Peyer's patch (tissue), 4 donors: ENCODE data around the gene ZNF804A. TPM values are rescaled to one million over a fixed set of nuclear protein-coding genes. Genes with fewer than 3 reads are reported as not detected.
A peak's percentile ranks its signal among the peaks of the same experiment; 100 is the strongest.

Experiments
- DNase-seq, 3 donors: peaks; one replicate each; pipeline ENCODE4 v3.0.0-alpha.2; 2017 to 2019
- H3K27ac ChIP-seq, 4 donors: fragments of 200-600 bp; sonication (generic); one replicate each; pipeline ENCODE4 v1.5.1; 2016 to 2019
- H3K27me3 ChIP-seq, 2 donors: fragments of 200-600 bp; sonication (generic); one replicate each; pipeline ENCODE4 v1.5.1; 2019
- H3K36me3 ChIP-seq, 3 donors: fragments of 200-600 bp; sonication (generic); one replicate each; pipeline ENCODE4 v1.5.1; 2016 to 2019
- H3K4me1 ChIP-seq, 4 donors: fragments of 200-600 bp; sonication (generic); one replicate each; pipeline ENCODE4 v1.5.1; 2016 to 2019
- H3K4me3 ChIP-seq, 4 donors: fragments of 200-600 bp; sonication (generic); 1 replicate in 3 of 4; 2 replicates in 1 of 4; pipeline ENCODE4 v1.5.1; 2016 to 2019; ENCODE audit warnings: mild to moderate bottlenecking in 1 of 4
- H3K9me3 ChIP-seq, 4 donors: fragments of 200-600 bp; sonication (generic); one replicate each; pipeline ENCODE4 v1.5.1; 2016 to 2019; ENCODE audit warnings: mild to moderate bottlenecking in 1 of 4
- CTCF ChIP-seq, 6 experiments: fragments of 450-650 bp in 4 of 6; fragments of 200-600 bp in 2 of 6; sonication (generic) in 1 of 6; IDR thresholded peaks; one replicate each; pipeline ENCODE4 v1.5.1; 2017 to 2019; ENCODE audit warnings: antibody characterized with exemption in 6 of 6, mild to moderate bottlenecking in 3 of 6, moderate library complexity in 1 of 6
- POLR2A ChIP-seq, 2 donors: fragments of 450-650 bp; IDR thresholded peaks; one replicate each; pipeline ENCODE4 v1.5.1; 2017; ENCODE audit warnings: antibody characterized with exemption in 2 of 2, mild to moderate bottlenecking in 2 of 2, moderate library complexity in 2 of 2
- total RNA-seq, 4 donors: library from RNA; depleted of rRNA; stranded (reverse); fragments of >200 nt; gene quantifications; one replicate each; pipeline ENCODE4 v1.1.0, GENCODE V29; 2016

ZNF804A gene
- total RNA-seq, 4 donors from 2014 or later: 0.95 to 5.8 (median 2.3) TPM

GRCh38 chr2:184596819-184597411 is 1.4 kb upstream of the ZNF804A start:
- Histone ChIP-seq H3K36me3 (no peaks in the 10 kb centered on the region), H3K27ac (peak overlapping the region; percentile 67 to 86 (median 77)), H3K9me3 (no peaks in the 10 kb centered on the region), H3K4me1 (peaks cover 0 to 5% (median 0%) of the 10 kb centered on the region in 4 donors), H3K4me3 (peak overlapping the region; percentile 51 to 81 (median 66)), H3K27me3 (peaks cover 0 to 7% of the 10 kb centered on the region in 2 donors)
- TF ChIP-seq POLR2A (IDR thresholded peaks at IDR 0.05) (no peak), CTCF (IDR thresholded peaks at IDR 0.05) (peak in 1 of 6 experiments; percentile 7)
- DNase-seq: no peak

- peaks cover 0 to 5% (median 0%) of the 10 kb centered on the region in 4 donors for H3K4me1 ChIP-seq
- peak overlapping the region; percentile 51 to 81 (median 66) for H3K4me3 ChIP-seq
- DNase-seq: peak; percentile 29 to 60 (median 52)
- H3K36me3 ChIP-seq: no peaks in the 10 kb centered on the region
- peak overlapping the region; percentile 67 to 86 (median 77) for H3K27ac ChIP-seq
- no peaks in the 10 kb centered on the region for H3K9me3 ChIP-seq
- TF ChIP-seq POLR2A (IDR thresholded peaks at IDR 0.05) (no peak), CTCF (IDR thresholded peaks at IDR 0.05) (no peak)
- peaks cover 0 to 7% of the 10 kb centered on the region in 2 donors for H3K27me3 ChIP-seq
Measured at GRCh38 chr2:184597571-184597991, 748 bp upstream of the ZNF804A start.

- peaks cover 0 to 7% of the 10 kb centered on the region in 2 donors for H3K27me3 ChIP-seq
- H3K27ac ChIP-seq: peak overlapping the region; percentile 67 to 86 (median 77)
- H3K36me3 ChIP-seq: no peaks in the 10 kb centered on the region
- TF ChIP-seq CTCF (IDR thresholded peaks at IDR 0.05): no peak
- DNase-seq: no peak
- no peaks in the 10 kb centered on the region for H3K9me3 ChIP-seq
- peaks cover 0 to 5% (median 0%) of the 10 kb centered on the region in 4 donors for H3K4me1 ChIP-seq
- H3K4me3 ChIP-seq: peak overlapping the region; percentile 51 to 81 (median 66)
Measured at GRCh38 chr2:184598002-184598315, 370 bp upstream of the ZNF804A start.

GRCh38 chr2:184599054-184599871 is 934 bp downstream of the ZNF804A start:
- peak in 2 of 3 donors; percentile 41 to 55 for DNase-seq
- TF ChIP-seq CTCF (IDR thresholded peaks at IDR 0.05): peak in 2 of 6 experiments; percentile 4 to 8
- TF ChIP-seq POLR2A (IDR thresholded peaks at IDR 0.05): no peak
- peak overlapping the region; percentile 51 to 81 (median 66) for H3K4me3 ChIP-seq
- no peaks in the 10 kb centered on the region for H3K9me3 ChIP-seq
- no peaks in the 10 kb centered on the region for H3K36me3 ChIP-seq
- peaks cover 0 to 7% of the 10 kb centered on the region in 2 donors for H3K27me3 ChIP-seq
- H3K4me1 ChIP-seq: peaks cover 0 to 5% (median 0%) of the 10 kb centered on the region in 4 donors
- peak overlapping the region; percentile 67 to 86 (median 77) for H3K27ac ChIP-seq

- no peak for DNase-seq
Measured at GRCh38 chr2:184599872-184600222, 1.5 kb downstream of the ZNF804A start.

More at GRCh38 chr2:184599872-184600222, 1.5 kb downstream of the ZNF804A start:
- TF ChIP-seq POLR2A (IDR thresholded peaks at IDR 0.05) (no peak), CTCF (IDR thresholded peaks at IDR 0.05) (peak in 1 of 6 experiments; percentile 1)
- H3K4me1 ChIP-seq: peaks cover 0 to 5% (median 0%) of the 10 kb centered on the region in 4 donors
- H3K27ac ChIP-seq: peak overlapping the region; percentile 21 to 86 (median 70)
- no peaks in the 10 kb centered on the region for H3K36me3 ChIP-seq
- H3K4me3 ChIP-seq: peak overlapping the region in 3 of 4 donors; percentile 51 to 81 (median 78)
- peaks cover 0 to 7% of the 10 kb centered on the region in 2 donors for H3K27me3 ChIP-seq
- H3K9me3 ChIP-seq: no peaks in the 10 kb centered on the region
